ENCODE measurements around the gene ZFYVE28.
A peak's percentile ranks its signal among the peaks of the same experiment; 100 is the strongest.

Gene ZFYVE28

GRCh38 chr4:2268357-2269205 is 149.9 kb downstream of the ZFYVE28 start:
- DNase-seq, result no peak

- no peak for DNase-seq
Observed at GRCh38 chr4:2267841-2268240, 150.6 kb downstream of the ZFYVE28 start.

DNA sequence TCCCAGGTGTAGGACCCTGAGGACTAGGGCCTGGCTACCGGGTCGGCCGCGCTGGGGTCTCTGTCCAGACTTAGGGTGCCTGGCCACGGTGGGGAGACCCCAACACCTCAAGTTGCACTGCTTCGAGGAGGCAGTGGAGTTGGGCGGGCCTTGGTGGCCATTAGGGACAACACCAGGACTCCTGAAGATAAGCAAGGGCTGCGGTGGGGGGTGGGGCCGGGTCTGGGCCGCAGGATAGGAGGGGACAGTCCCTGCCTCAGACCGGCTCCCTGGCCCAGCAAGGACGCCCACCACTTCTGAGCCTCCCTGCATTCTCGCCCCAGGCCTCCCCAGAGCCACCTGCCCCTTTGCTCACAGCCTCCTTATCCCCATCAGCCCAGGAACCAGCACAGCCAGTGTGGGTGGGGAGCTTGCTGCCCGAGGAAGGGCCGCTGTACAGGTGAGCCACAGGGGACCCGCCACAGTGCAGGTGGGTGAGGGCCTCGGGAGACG is 151.1 kb downstream of the ZFYVE28 start:
- no peak for DNase-seq

GRCh38 chr4:2266821-2267220 is 151.6 kb downstream of the ZFYVE28 start:
- DNase-seq, result no peak

DNA sequence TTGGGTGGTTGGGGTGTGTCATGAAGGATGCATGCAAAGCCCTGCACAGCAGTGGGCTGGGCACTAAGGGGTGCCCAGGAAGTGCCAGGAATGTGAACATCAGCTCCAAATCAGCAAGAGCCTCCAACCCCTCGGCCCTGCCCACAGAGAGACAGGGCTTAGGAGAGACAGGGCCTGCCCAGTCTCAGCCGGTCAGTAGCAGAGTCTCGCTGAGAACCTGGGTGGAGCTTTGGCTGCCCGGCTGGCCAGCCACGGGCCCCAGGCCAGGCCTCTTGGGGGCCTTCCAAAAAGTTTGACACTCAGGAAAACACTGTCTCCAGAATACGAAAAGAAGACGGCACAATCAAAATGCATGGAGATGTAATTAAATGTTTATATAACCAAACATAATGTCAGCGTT is 152.3 kb downstream of the ZFYVE28 start:
- no peak for DNase-seq

DNA sequence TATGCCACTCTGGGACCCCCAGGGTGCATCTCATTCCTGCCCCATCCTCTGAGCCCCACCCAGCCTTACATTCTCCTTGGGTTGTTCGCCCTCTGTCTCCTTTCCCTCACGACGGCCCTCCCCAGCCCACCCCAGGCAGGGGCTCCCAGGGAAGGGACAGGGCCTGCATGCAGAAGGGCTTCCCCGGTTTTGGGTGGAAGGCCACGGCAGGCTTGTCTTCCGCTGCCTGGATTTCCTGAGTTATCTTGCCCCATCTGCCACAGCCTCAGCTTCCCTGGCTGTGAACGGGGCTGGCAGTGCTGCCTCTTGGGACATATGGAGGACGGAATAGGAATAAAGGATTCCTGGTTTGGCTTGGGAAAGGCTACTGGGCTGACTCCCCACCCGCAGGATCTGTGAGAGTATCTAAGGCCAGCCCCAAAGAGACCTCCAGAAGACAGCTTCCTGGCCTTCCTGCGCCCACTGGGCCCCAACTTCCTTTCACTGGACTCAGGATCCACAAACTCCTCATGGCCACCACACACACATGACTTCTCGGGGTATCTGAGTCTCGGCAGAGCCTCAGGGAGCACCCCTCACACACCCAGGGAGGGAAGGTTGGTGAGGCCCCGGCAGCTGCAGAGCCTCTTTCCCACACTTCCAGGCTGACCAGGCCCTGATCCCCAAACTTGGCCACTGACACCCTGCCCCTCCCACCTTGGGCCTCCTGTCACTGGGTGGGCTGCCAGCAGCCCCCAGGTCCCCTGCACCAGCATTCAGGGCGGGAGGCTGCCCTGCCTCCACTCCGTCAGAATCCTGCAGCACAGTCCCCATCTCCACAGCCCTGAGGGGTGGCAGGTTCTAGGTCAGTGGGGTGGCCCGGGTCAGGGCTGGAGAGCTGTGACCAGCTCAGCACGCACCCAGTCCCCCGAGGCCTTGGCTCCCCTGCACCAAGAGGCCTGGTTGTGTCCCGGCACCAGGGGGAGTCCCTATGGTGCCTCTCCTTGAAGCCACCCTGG is 153.0 kb downstream of the ZFYVE28 start:
- DNase-seq, result no peak

- no peak for DNase-seq
Observed at GRCh38 chr4:2264481-2265041, 153.9 kb downstream of the ZFYVE28 start.

GRCh38 chr4:2263926-2264321 is 154.5 kb downstream of the ZFYVE28 start:
- DNase-seq, result no peak

DNA sequence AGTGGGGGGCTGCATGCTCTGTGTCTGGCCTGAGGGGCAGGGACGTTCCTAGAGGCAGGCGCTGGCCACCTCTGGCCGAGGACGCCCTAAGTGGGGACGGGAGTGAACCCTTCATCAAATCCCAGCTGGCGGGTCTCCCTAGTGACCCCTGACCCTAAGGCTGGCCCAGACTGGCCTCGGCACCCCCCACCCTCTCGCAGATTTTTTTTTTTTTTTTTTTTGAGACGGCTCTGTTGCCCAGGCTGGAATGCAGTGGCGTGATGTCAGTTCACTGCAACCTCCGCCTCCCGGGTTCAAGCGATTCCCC is 155.5 kb downstream of the ZFYVE28 start:
- no peak for DNase-seq

DNA sequence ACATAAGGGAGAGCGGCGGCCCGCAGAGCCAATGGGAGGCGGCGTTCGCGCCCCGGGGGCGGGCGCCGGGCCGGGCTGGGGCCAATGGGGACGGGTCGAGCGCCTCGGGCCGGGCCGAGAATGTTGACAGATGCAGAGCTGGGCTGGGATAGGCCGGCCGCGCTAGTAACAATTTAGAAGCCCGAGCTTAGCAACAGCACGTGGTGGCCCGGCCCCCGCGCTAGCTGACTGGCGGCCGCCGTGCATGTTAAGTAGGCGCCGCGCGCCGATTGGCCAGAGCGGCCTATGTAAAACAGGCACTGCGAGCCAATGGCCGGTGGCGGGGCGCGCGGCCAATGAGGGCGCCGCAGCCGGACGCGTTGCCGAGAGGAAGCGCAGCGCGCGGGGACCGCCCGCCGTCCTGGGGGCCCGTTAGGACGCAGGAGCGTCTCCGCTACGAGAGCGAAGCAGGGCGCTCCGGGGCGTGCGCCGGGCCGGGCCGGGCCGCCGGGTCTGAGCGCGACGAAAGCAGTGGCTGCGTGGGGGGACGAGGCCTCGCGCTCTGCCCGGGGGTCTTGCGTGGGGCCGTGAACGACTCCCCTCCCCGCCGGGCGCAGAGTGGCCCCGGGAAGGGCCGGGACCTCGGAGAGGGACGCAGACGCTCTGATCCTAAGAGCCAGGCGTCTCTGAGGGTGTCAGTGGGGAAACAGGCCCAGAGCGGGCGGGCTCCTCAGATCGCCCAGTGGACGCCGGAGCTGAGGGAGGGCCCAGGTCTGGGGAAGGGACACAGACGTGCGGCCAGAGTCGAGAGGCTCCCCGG is 156.1 kb downstream of the ZFYVE28 start:
- peak; percentile 99 for DNase-seq

- DNase-seq, result no peak
Observed at GRCh38 chr4:2261853-2262144, 156.6 kb downstream of the ZFYVE28 start, which contains the start of gene MXD4. MXD4 (minus strand) TSS chr4:2262109; CDS start chr4:2261980, 129 bp downstream.

GRCh38 chr4:2261110-2261852 is 157.2 kb downstream of the ZFYVE28 start:
- DNase-seq, result peak; percentile 29

DNA sequence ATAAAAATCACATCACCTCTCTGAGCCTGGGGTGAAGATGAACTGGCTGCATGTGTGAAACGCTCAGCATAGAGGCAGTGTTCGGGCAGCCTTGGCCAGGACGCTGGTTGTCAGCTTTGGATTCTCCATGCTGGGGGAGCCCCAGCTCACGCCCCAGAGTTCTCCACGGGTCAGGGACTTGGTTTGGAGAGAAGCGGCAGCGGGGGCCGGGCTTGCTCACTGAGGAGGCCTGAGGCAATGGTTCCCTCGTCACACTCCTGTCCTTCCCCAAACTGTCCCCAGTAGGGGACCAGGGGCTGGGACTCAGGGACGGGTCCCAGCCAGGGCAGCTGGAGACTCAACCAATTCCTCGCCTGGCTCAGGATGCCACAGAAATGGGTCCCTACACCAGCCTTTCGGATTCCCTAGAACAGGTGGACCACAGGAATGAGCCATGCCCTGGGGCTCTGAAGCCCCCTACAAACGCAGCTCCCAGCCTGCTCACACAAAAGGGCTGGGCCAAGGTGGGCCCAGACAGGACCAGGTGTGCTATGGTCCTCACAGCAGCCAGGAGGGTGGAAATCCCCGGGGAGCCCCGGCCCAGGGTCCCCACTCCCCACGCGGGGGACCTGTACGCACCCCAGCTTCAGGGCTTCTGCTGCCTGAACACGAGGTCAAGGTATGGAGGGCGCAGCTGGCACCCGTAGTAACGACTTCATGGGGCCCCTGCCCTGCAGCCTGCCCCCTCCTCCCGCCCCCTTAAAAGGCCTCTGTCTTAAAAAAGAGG is 157.9 kb downstream of the ZFYVE28 start:
- no peak for DNase-seq

DNA sequence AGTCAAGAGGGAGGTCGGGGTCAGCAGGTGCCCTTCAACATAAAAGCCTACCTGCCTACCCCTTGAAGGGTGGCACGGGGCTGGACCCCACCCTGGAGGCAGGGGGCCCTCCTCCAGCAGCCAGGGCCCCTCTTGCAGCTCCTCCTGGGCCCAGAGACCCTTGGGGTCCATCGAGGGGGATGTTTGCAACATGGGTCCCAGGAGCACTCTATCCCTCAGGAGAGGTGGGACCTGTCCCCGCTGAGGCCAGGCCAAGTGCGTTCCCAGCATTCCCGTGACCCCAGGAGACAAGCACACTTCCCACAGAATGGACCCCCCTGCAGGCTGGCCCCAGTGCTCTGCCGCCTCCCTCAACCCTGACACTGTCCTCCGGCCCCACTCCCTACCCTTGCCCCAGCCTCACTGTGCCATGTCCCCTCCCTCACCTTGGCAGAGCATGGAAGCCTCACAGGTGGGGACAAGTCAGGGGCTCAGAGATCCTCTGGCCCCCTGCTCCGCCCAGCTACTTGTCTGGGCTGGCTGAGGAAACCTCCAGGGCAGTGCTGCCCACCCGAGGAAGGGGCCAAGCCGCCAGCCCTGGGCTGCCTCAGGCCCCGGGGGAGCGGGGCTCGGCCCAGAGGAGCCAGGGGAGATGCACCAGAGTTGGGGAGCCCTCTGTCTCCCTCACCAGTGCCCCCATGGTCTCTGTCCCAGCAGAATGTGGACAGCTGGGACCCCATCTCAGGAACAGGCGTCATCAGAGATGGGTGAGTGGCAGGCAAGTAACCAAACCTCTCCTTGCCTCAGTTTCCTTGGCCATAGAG is 158.7 kb downstream of the ZFYVE28 start:
- no peak for DNase-seq

DNA sequence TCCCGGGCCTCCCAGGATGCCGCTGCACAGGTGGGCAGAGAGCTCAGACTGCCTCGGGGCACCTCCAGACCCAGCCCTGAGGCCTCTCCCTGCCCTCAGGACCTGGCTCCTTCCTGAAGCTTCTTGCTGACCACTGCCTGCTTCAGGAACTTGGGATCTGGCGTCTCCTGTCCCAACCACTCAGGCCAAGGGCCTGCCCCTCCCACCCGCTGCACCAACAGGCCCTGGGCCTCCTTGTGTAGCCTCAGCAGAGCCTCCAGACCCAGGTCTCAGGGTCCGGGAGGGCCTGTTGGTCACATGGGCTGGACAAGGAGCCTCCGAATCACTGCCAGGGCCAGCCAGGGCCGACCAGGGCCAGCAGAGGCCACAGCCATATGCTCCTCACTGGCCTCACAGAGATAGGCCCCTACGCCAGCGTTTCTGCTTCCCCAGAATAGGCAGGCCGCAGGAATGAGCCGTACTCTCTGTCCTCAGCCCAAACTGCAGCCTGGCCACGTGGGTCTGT is 159.4 kb downstream of the ZFYVE28 start:
- no peak for DNase-seq

- DNase-seq, result no peak
Observed at GRCh38 chr4:2258091-2259035, 160.1 kb downstream of the ZFYVE28 start.

DNA sequence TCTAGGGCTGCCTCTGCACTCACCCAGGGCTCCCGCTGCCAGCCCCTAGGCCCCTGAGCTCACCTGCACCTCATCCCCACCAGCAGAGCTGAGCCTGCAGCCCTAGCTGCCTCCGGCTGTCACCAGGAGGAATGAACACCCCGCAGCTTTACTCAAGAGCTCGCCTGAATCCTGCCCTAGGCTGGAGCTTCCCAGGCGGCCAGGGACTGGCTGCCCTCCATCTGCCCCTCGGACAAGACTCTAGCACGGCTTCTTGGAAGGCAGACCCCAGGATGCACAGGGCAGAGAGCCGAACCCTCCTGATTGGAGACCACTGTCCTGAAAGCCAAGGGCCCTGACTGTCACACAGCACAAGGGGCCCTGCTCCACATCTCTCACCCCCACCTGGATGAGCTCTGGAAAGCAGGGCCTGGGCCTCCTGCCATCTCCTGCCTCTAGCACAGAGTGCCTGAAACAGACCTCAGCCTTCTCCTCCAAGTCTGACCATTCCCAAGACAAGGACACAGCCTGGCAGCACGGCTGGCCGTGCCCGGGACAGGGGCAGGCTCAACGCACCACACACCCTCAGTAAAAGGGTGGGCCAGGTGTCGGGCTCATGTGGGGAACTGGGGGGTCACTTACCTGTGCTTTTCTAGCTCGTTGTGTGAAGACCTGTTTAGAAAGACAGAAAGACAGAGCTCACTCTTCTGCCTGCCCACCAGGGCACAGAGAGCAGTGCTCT is 160.9 kb downstream of the ZFYVE28 start:
- DNase-seq, result no peak

GRCh38 chr4:2256781-2257191 is 161.7 kb downstream of the ZFYVE28 start:
- DNase-seq, result no peak
